Fibroblast of lung (primary cell): ENCODE results near the gene TTLL11.

Source experiments
- EZH2 ChIP-seq: IDR thresholded peaks from 2 replicates; pipeline ENCODE4 v1.5.1; 2012; ENCODE audit warnings: low read length, control low read depth, mild to moderate bottlenecking; ENCODE audit errors: missing control alignments
- TF ChIP-seq, protein P1 (sequence below), 2 donors: IDR thresholded peaks in 1 of 2; conservative IDR thresholded peaks in 1 of 2; 1 replicate in 1 of 2; 2 replicates in 1 of 2; pipeline ENCODE4 v1.5.1; 2011 to 2012; ENCODE audit warnings: low read length in 2 of 2, control low read depth in 1 of 2, inconsistent platforms in 1 of 2, low read depth in 1 of 2, mild to moderate bottlenecking in 1 of 2

DNA sequence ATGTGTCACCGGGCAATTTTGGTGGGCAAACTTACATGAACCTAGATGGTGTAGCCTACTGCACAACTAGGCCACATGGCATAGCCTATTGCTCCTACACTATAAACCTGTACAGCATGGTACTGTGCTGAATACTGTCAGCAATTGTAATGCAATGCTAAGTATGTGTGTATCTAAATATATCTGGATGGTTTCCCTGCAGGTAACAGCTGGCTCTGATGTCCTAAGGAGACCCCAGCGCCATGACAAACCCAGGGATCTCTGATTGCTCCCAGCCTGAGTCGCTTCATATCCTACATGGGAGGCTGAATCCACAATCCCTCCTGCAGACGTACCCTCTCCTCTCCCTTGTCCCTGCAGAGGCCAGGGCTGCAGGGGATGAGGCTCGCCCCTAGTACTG is 26.6 kb upstream of the TTLL11 start:
- TF ChIP-seq, protein P1, sequence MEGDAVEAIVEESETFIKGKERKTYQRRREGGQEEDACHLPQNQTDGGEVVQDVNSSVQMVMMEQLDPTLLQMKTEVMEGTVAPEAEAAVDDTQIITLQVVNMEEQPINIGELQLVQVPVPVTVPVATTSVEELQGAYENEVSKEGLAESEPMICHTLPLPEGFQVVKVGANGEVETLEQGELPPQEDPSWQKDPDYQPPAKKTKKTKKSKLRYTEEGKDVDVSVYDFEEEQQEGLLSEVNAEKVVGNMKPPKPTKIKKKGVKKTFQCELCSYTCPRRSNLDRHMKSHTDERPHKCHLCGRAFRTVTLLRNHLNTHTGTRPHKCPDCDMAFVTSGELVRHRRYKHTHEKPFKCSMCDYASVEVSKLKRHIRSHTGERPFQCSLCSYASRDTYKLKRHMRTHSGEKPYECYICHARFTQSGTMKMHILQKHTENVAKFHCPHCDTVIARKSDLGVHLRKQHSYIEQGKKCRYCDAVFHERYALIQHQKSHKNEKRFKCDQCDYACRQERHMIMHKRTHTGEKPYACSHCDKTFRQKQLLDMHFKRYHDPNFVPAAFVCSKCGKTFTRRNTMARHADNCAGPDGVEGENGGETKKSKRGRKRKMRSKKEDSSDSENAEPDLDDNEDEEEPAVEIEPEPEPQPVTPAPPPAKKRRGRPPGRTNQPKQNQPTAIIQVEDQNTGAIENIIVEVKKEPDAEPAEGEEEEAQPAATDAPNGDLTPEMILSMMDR (conservative IDR thresholded peaks at IDR 0.05 in 1 of 2, IDR thresholded peaks at IDR 0.05 in 1 of 2; ENCODE audit: low read depth in 1 of 2, low read length in 2 of 2), result no peak
- no peak for TF ChIP-seq EZH2
